ENCODE data around the gene DBX1. TPM values are rescaled to one million over a fixed set of nuclear protein-coding genes. Genes with fewer than 3 reads are reported as not detected.
A peak's percentile ranks its signal among the peaks of the same experiment; 100 is the strongest.

DBX1 gene
- total and polyA plus RNA-seq, 2 experiments from 2014 or later, result not detected

- TF ChIP-seq ETS1 (IDR thresholded peaks at IDR 0.05), result no peak
- TF ChIP-seq ZNF331 (CRISPR knock-in tag; IDR thresholded peaks at IDR 0.05; ENCODE audit: low read depth), result no peak
- no peak for TF ChIP-seq REST (IDR thresholded peaks at IDR 0.05; ENCODE audit: unreplicated experiment)
- no peak for TF ChIP-seq JUNB (IDR thresholded peaks at IDR 0.05; ENCODE audit: unreplicated experiment)
- TF ChIP-seq ZNF114 (CRISPR knock-in tag; IDR thresholded peaks at IDR 0.05), result no peak
- TF ChIP-seq EZH2phosphoT487 (IDR thresholded peaks at IDR 0.05; ENCODE audit: unreplicated experiment), result no peak
- TF ChIP-seq, protein P1, sequence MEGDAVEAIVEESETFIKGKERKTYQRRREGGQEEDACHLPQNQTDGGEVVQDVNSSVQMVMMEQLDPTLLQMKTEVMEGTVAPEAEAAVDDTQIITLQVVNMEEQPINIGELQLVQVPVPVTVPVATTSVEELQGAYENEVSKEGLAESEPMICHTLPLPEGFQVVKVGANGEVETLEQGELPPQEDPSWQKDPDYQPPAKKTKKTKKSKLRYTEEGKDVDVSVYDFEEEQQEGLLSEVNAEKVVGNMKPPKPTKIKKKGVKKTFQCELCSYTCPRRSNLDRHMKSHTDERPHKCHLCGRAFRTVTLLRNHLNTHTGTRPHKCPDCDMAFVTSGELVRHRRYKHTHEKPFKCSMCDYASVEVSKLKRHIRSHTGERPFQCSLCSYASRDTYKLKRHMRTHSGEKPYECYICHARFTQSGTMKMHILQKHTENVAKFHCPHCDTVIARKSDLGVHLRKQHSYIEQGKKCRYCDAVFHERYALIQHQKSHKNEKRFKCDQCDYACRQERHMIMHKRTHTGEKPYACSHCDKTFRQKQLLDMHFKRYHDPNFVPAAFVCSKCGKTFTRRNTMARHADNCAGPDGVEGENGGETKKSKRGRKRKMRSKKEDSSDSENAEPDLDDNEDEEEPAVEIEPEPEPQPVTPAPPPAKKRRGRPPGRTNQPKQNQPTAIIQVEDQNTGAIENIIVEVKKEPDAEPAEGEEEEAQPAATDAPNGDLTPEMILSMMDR (conservative IDR thresholded peaks at IDR 0.05; ENCODE audit: low read depth in 2 of 2), result no peak
Measured at GRCh38 chr11:20126724-20127123, 33.6 kb downstream of the DBX1 start (continued).

DNA sequence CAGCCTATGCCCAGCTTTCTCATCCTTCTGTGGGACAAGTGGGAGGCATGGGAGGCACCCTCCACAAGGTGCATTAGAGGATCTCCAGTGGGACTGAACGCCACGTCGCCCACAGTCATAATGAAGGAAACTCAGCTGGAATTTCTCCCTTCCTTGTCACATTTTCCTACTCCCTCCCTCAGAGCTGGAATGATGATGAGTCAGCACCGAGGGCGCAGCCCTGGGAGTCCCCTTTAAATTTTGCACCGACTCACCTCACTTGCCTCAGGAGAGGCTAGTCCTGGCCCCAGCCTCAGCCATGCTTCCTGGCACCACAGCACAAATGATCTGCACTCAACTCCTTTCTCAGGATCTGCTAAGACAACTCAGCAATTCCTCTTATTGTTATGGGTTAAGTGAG lies 34.3 kb downstream of the DBX1 start:
- Histone ChIP-seq H3K4me3 (no peak overlapping the region), H3K4me2 (no peak overlapping the region), H3F3A (replicated peaks; ENCODE audit: low read depth) (no peaks in the 10 kb centered on the region), H3K79me2 (replicated peaks; ENCODE audit: insufficient read depth) (no peaks in the 10 kb centered on the region), H3K27ac (ENCODE audit: low read depth) (no peak overlapping the region), H3K9me2 (ENCODE audit: insufficient read depth) (no peaks in the 10 kb centered on the region), H3K27me3 (ENCODE audit: insufficient read depth) (peaks cover 16% of the 10 kb centered on the region), H3K36me3 (ENCODE audit: insufficient read depth) (no peaks in the 10 kb centered on the region), H4K20me1 (replicated peaks; ENCODE audit: insufficient read depth) (0 out of 2 replicates have a peak, but pooled peaks cover 4% of the 10 kb centered on the region), H3K4me1 (ENCODE audit: insufficient read depth) (0 out of 2 replicates have a peak, but pooled peaks cover 3% of the 10 kb centered on the region), H2AFZ (no peak overlapping the region)
- Mint-ChIP-seq H3K9me3 (no peaks in the 10 kb centered on the region; the same call in 2 of the 3 replicates), H3K27me3 (ENCODE audit: insufficient read depth, low read depth, poor library complexity) (peaks cover 12% of the 10 kb centered on the region), H3K4me3 (no peak overlapping the region), H3K36me3 (ENCODE audit: low read depth) (no peaks in the 10 kb centered on the region; the same call in 2 of the 3 replicates), H3K4me1 (no peaks in the 10 kb centered on the region), H3K27ac (peak overlapping the region; percentile 49; the same call in 1 of the 2 replicates)
- no peak for ATAC-seq
- TF ChIP-seq EZH2phosphoT487 (IDR thresholded peaks at IDR 0.05; ENCODE audit: unreplicated experiment) (no peak), POLR2AphosphoS5 (IDR thresholded peaks at IDR 0.05; ENCODE audit: low read depth) (no peak), STAT1 (IDR thresholded peaks at IDR 0.05; ENCODE audit: unreplicated experiment) (no peak), NANOG (IDR thresholded peaks at IDR 0.05; ENCODE audit: borderline replicate concordance) (no peak), ZNF114 (CRISPR knock-in tag; IDR thresholded peaks at IDR 0.05) (no peak), REST (IDR thresholded peaks at IDR 0.05; ENCODE audit: unreplicated experiment) (no peak)
- no peak for DNase-seq (ENCODE audit: low spot score)
